ENCODE data around the gene TRPM8.

TRPM8 gene

GRCh38 chr2:234005126-234005525 lies 88.0 kb downstream of the TRPM8 start:
- no peak for DNase-seq

- no peak for DNase-seq
Observed at GRCh38 chr2:234006501-234006900, 89.3 kb downstream of the TRPM8 start.

GRCh38 chr2:234014427-234014826 lies 97.3 kb downstream of the TRPM8 start:
- no peak for DNase-seq

GRCh38 chr2:234015861-234016260 lies 98.7 kb downstream of the TRPM8 start:
- DNase-seq, result no peak

GRCh38 chr2:234019896-234020295 lies 102.7 kb downstream of the TRPM8 start:
- DNase-seq, result no peak

- no peak for DNase-seq
Observed at GRCh38 chr2:234020332-234020731, 103.2 kb downstream of the TRPM8 start.

- no peak for DNase-seq
Observed at GRCh38 chr2:234022424-234022823, 105.3 kb downstream of the TRPM8 start.

GRCh38 chr2:234024304-234024703 lies 107.1 kb downstream of the TRPM8 start:
- no peak for DNase-seq

- DNase-seq, result no peak
Observed at GRCh38 chr2:234025466-234025865, 108.3 kb downstream of the TRPM8 start.

- DNase-seq, result no peak
Observed at GRCh38 chr2:234025891-234026401, 108.8 kb downstream of the TRPM8 start.

GRCh38 chr2:234026693-234027254 lies 109.6 kb downstream of the TRPM8 start:
- no peak for DNase-seq

- DNase-seq, result no peak
Observed at GRCh38 chr2:234027641-234028040, 110.5 kb downstream of the TRPM8 start.

GRCh38 chr2:234029150-234029733 lies 112.1 kb downstream of the TRPM8 start:
- DNase-seq, result no peak

GRCh38 chr2:234031207-234031606 lies 114.0 kb downstream of the TRPM8 start:
- DNase-seq, result no peak

- DNase-seq, result no peak
Observed at GRCh38 chr2:234032279-234032856, 115.2 kb downstream of the TRPM8 start.

GRCh38 chr2:234033174-234033573 lies 116.0 kb downstream of the TRPM8 start:
- DNase-seq, result no peak

GRCh38 chr2:234033885-234034284 lies 116.7 kb downstream of the TRPM8 start:
- DNase-seq, result no peak

- no peak for DNase-seq
Observed at GRCh38 chr2:234038076-234038802, 121.1 kb downstream of the TRPM8 start.

- DNase-seq, result no peak
Observed at GRCh38 chr2:234044157-234044556, 127.0 kb downstream of the TRPM8 start.

- no peak for DNase-seq
Observed at GRCh38 chr2:234046521-234046920, 129.3 kb downstream of the TRPM8 start.

- DNase-seq, result no peak
Observed at GRCh38 chr2:234047361-234047760, 130.2 kb downstream of the TRPM8 start.

GRCh38 chr2:234048049-234048448 lies 130.9 kb downstream of the TRPM8 start:
- DNase-seq, result no peak

GRCh38 chr2:234050455-234051135 lies 133.4 kb downstream of the TRPM8 start, which contains the start of gene SPP2:
SPP2 (plus strand) TSS chr2:234050702; CDS start chr2:234050787, 85 bp downstream.
- no peak for DNase-seq
